Liver (tissue), 3 donors: ENCODE results near the gene SUCO.

ENCODE experiments used
- ATF3 ChIP-seq: IDR thresholded peaks from 2 replicates; pipeline ENCODE4 v1.6.1; 2016; ENCODE audit warnings: antibody characterized with exemption
- CTCF ChIP-seq: fragments of 150-350 bp; IDR thresholded peaks from 2 replicates; pipeline ENCODE4 v1.5.1; 2017; ENCODE audit warnings: improper control_type of control experiment, low read depth, low read length; ENCODE audit not compliant: missing input control
- GABPA ChIP-seq, 2 donors: IDR thresholded peaks in 1 of 2; conservative IDR thresholded peaks in 1 of 2; 2 replicates each; pipeline ENCODE4 v1.6.1; 2016; ENCODE audit warnings: antibody characterized with exemption in 2 of 2, mild to moderate bottlenecking in 1 of 2, moderate library complexity in 1 of 2
- HNF4A ChIP-seq, 2 donors: conservative IDR thresholded peaks; 2 replicates each; pipeline ENCODE4 v1.6.1; 2016; ENCODE audit warnings: antibody characterized with exemption in 2 of 2, mild to moderate bottlenecking in 2 of 2
- JUND ChIP-seq, 2 donors: IDR thresholded peaks; 2 replicates each; pipeline ENCODE4 v1.6.1; 2016; ENCODE audit warnings: antibody characterized with exemption in 2 of 2
- MAX ChIP-seq: IDR thresholded peaks from 2 replicates; pipeline ENCODE4 v1.6.1; 2016; ENCODE audit warnings: antibody characterized with exemption
- RAD21 ChIP-seq, 2 donors: IDR thresholded peaks; 2 replicates each; pipeline ENCODE4 v1.6.1; 2016; ENCODE audit warnings: antibody characterized with exemption in 2 of 2, mild to moderate bottlenecking in 2 of 2
- RXRA ChIP-seq, 2 donors: IDR thresholded peaks; 2 replicates each; pipeline ENCODE4 v1.6.1; 2017 to 2018; ENCODE audit warnings: antibody characterized with exemption in 2 of 2, mild to moderate bottlenecking in 1 of 2
- SP1 ChIP-seq: IDR thresholded peaks from 2 replicates; pipeline ENCODE4 v1.6.1; 2018; ENCODE audit warnings: antibody characterized with exemption, mild to moderate bottlenecking
- TAF1 ChIP-seq: conservative IDR thresholded peaks from 2 replicates; pipeline ENCODE4 v1.6.1; 2016; ENCODE audit warnings: antibody characterized with exemption, mild to moderate bottlenecking
- YY1 ChIP-seq: IDR thresholded peaks from 2 replicates; pipeline ENCODE4 v1.6.1; 2016; ENCODE audit warnings: antibody characterized with exemption, mild to moderate bottlenecking
- ZBTB33 ChIP-seq: IDR thresholded peaks from 2 replicates; pipeline ENCODE4 v1.6.1; 2016; ENCODE audit warnings: antibody characterized with exemption
- donor health status: healthy.
- donor health status: healthy.

- no peak for TF ChIP-seq ZBTB33
- TF ChIP-seq CTCF: no peak
- no peak for TF ChIP-seq JUND (IDR thresholded peaks at IDR 0.05)
- no peak for TF ChIP-seq SP1
- TF ChIP-seq ATF3: no peak
- no peak for TF ChIP-seq RAD21 (IDR thresholded peaks at IDR 0.05)
- TF ChIP-seq MAX: no peak
- TF ChIP-seq TAF1: no peak
- TF ChIP-seq YY1: no peak
- TF ChIP-seq RXRA (IDR thresholded peaks at IDR 0.05): no peak
- TF ChIP-seq GABPA (IDR thresholded peaks at IDR 0.05 in 1 of 2, conservative IDR thresholded peaks at IDR 0.05 in 1 of 2): no peak
- TF ChIP-seq HNF4A (conservative IDR thresholded peaks at IDR 0.05): no peak
These were observed 110.0 kb downstream of the SUCO start for GRCh38 chr1:172642970-172643369.
